AG04450 (cell line): ENCODE results near the gene PTPRG. TPM values are rescaled to one million over a fixed set of nuclear protein-coding genes. Genes with fewer than 3 reads are reported as not detected.

Experiments
- CTCF ChIA-PET: fragments of 300-600, 350-600 bp; formaldehyde crosslinking; extraction: SDS; loops from one replicate; lab custom pipeline; 2022; ENCODE audit warnings: antibody characterized with exemption, inconsistent platforms; lab: Charles Lee
- POLR2A ChIA-PET: fragments of 350-600 bp; formaldehyde crosslinking; extraction: SDS; loops from one replicate; lab custom pipeline; 2021; ENCODE audit warnings: antibody characterized with exemption, inconsistent platforms; lab: Yijun Ruan, JAX
- DNase-seq: peaks from one replicate; pipeline ENCODE4 v3.0.0-alpha.2; 2011; ENCODE audit warnings: low read depth, low spot score
- H3K27ac ChIP-seq: one replicate; pipeline ENCODE4 v1.5.1; 2012; ENCODE audit warnings: low read depth, low read length, control low read depth
- H3K27me3 ChIP-seq: one replicate; pipeline ENCODE4 v1.6.0; 2012; ENCODE audit warnings: low read length; ENCODE audit not compliant: control insufficient read depth, insufficient read depth
- H3K4me3 ChIP-seq: 2 replicates; pipeline ENCODE4 v1.5.1; 2011; ENCODE audit warnings: mild to moderate bottlenecking, low read depth, low read length, control low read depth
- H3K9me3 ChIP-seq: 2 replicates; pipeline ENCODE4 v1.5.1; 2012; ENCODE audit warnings: low read length; ENCODE audit not compliant: control insufficient read depth, insufficient read depth
- polyA plus RNA-seq: library from polyadenylated mRNA; depleted of rRNA; stranded (reverse); fragments of >200 nt; gene quantifications from 2 replicates; pipeline ENCODE4 v1.2.3, GENCODE V29; 2011
- TF ChIP-seq, protein P1 (sequence below): IDR thresholded peaks from 2 replicates; pipeline ENCODE4 v1.5.1; 2011; ENCODE audit warnings: low read depth, low read length, control low read depth, inconsistent platforms

PTPRG gene
- polyA plus RNA-seq, 1 experiment = 26.5 TPM

DNA sequence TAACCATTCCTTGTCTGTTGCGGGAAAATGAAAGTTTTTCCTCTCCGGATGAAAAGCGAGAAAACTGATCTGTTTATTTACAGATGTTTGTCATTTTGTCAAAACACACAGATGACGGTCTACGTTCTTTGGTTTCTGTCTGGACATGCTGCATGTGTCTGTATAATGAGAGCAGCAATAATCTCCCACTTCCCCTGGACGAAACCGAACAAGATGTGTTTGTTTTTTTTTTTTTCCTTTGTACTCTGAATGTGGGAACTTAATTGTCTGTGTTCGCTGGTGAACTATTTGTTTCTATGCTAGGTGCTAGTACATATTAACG lies 33.6 kb downstream of the PTPRG start:
- ChIA-PET CTCF (interaction anchor here (0.7 kb wide), 1 partner anchor 14 kb away, joined by 4 read pairs; no protein-coding TSS in a partner anchor), POLR2A (no interaction called here)
- DNase-seq = no peak
- no peak overlapping the region for H3K27ac ChIP-seq
- H3K4me3 ChIP-seq = no peak overlapping the region; the same call in 1 of the 2 replicates
- TF ChIP-seq, protein P1, sequence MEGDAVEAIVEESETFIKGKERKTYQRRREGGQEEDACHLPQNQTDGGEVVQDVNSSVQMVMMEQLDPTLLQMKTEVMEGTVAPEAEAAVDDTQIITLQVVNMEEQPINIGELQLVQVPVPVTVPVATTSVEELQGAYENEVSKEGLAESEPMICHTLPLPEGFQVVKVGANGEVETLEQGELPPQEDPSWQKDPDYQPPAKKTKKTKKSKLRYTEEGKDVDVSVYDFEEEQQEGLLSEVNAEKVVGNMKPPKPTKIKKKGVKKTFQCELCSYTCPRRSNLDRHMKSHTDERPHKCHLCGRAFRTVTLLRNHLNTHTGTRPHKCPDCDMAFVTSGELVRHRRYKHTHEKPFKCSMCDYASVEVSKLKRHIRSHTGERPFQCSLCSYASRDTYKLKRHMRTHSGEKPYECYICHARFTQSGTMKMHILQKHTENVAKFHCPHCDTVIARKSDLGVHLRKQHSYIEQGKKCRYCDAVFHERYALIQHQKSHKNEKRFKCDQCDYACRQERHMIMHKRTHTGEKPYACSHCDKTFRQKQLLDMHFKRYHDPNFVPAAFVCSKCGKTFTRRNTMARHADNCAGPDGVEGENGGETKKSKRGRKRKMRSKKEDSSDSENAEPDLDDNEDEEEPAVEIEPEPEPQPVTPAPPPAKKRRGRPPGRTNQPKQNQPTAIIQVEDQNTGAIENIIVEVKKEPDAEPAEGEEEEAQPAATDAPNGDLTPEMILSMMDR = no peak
- no peaks in the 10 kb centered on the region for H3K9me3 ChIP-seq
- no peaks in the 10 kb centered on the region for H3K27me3 ChIP-seq

DNA sequence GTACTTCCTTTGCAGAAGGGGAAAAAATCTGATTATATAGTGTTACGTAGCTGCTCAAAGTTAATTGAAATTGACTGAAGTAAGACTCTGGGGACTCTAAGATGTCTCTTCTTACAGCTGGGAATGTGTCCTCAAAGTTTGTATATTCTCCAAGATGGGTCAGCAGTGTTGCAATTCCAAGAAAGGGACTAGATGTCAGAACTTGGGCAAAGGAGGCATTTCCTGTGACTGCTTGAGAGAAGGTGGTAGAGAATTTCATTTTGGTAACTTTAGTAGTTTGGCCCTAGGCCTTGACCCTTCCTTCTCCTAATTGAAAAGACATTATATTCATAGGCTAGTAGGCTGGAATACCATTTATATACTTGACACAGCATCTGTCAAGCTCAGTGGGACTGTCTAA lies 33.9 kb downstream of the PTPRG start:
- Histone ChIP-seq H3K9me3 (no peaks in the 10 kb centered on the region), H3K4me3 (no peak overlapping the region; the same call in 1 of the 2 replicates), H3K27ac (no peak overlapping the region), H3K27me3 (no peaks in the 10 kb centered on the region)
- ChIA-PET POLR2A (no interaction called here), CTCF (interaction anchor here (0.7 kb wide), 1 partner anchor 14 kb away, joined by 4 read pairs; no protein-coding TSS in a partner anchor)
- no peak for DNase-seq
- TF ChIP-seq, protein P1 = no peak

DNA sequence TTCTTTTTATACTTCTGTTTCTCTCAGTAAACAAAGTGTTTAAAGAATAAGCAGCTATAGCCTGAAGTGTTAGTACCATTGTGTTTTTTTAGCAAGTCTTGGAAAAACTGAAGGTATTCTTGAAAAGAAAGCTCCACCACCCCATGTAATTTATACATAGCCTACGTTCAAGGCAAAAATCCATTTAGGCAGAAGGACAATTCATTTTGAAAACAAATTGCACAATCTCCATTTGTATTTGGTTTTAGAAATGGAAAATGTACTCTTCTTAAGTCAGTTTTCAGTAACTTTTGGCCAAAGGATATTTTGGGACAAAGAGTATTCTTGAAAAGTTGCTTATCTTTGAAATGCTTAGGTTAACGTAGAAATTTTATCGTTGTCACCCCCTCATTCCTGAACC lies 34.5 kb downstream of the PTPRG start:
- Histone ChIP-seq H3K9me3 (no peaks in the 10 kb centered on the region), H3K27me3 (no peaks in the 10 kb centered on the region), H3K4me3 (no peak overlapping the region), H3K27ac (no peak overlapping the region)
- CTCF ChIA-PET = interaction anchor here (0.7 to 0.8 kb wide), 2 partner anchors 13 to 15 kb away, joined by 3 to 4 read pairs; no protein-coding TSS in a partner anchor
- TF ChIP-seq, protein P1 = no peak
- no peak for DNase-seq
- POLR2A ChIA-PET = no interaction called here

GRCh38 chr3:61597906-61598305 lies 36.5 kb downstream of the PTPRG start:
- Histone ChIP-seq H3K27ac (no peak overlapping the region), H3K27me3 (no peaks in the 10 kb centered on the region), H3K4me3 (no peak overlapping the region), H3K9me3 (no peaks in the 10 kb centered on the region)
- DNase-seq = no peak
- TF ChIP-seq, protein P1 = no peak
- ChIA-PET POLR2A (no interaction called here), CTCF (interaction anchor here (1.4 to 1.5 kb wide), 2 partner anchors 24 to 591 kb away, joined by 3 to 5 read pairs; no protein-coding TSS in a partner anchor)

- CTCF ChIA-PET = no interaction called here
- POLR2A ChIA-PET = no interaction called here
- TF ChIP-seq, protein P1 = no peak
- no peak overlapping the region for H3K4me3 ChIP-seq
- no peaks in the 10 kb centered on the region for H3K27me3 ChIP-seq
- no peak for DNase-seq
- no peak overlapping the region for H3K27ac ChIP-seq
- peaks cover 3% of the 10 kb centered on the region; the same call in 1 of the 2 replicates for H3K9me3 ChIP-seq
Measured at GRCh38 chr3:61600195-61600594, 38.8 kb downstream of the PTPRG start.
